Jurkat, Clone E6-1 (cell line): ENCODE results near the gene XRCC3.

ENCODE experiments used
- DNase-seq: peaks from one replicate; pipeline ENCODE4 v3.0.0-alpha.2; 2011; ENCODE audit warnings: low read depth, low spot score
- H3K4me3 ChIP-seq: 2 replicates; pipeline ENCODE4 v1.5.1; 2011; ENCODE audit warnings: mild to moderate bottlenecking, low read length, control low read depth, moderate library complexity

The XRCC3 gene

DNA sequence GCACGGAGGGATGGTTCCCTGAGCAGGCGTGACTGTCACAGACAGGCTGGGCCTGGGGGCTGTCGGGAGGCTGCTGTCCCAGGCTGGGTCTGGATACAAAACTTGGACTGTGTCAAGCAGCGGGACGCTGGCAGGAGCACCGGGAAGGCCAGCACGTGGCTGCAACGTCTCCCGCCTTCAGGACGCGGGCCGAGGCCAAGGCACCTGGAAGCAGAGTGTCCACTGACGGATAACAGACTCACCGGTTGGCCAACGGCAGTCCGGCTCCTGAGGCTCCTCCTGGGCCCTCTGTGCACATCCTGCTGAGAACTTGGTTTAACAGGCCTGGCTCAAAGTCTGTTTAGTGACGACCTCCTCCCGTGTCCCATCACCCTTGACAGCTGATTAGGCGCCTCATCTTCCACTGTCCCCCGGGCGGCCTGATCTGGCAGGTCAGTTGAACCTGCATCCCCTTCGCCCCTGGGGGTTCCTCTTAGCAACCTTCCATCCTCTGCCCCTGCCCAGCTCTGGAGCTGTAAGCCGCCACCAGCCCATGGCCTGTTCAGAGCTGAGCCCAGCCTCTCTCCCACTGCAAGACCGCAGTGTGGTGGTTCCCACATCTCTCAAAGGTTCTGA, 2.5 kb downstream of the XRCC3 start:
- DNase-seq: no peak
- no peak overlapping the region for H3K4me3 ChIP-seq

DNA sequence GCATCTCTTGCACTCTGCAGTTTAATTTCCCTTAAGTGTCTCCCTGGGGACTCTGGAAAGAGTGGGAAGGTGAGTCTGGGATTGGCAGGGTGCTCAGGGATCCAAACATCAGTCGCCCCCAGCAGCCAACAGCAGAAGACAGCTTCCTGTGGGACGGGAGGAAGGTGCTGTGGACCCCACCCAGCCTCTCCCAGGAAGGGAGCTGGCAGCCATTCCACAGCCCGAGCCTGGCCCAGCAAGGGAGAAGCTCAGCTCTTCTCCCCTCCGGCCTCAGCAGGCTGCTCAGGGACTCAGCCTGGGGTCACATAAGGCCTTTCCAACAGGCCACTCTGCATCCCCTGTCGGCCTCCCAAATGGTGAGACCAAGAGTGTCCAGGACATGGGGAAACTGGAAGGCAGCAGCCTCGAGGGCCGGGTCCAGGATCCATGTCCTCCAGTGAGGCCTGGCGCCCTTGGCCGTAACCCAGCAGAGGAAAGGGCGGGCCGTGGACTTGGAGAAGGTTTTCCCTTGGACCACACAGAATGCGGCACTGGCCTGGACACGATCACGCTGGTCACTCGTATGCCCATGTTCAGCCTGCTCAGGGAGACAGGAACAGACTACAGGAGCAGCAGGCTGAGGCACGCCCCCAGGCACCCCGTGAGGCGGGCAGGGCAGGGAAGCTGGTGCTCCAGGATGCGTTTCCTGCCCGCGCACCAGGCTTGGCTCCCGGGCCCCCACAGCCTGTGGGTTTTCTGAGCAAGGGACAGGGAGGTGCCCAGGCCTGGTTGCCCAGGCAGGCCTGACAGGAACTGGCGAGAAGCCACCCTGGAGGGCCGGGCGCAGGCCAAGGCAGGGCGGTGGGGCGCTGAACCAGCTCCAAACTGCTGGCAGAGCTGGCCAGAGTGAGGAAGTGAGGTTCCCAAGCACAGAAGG, 3.5 kb downstream of the XRCC3 start:
- DNase-seq: no peak
- H3K4me3 ChIP-seq: no peak overlapping the region

DNA sequence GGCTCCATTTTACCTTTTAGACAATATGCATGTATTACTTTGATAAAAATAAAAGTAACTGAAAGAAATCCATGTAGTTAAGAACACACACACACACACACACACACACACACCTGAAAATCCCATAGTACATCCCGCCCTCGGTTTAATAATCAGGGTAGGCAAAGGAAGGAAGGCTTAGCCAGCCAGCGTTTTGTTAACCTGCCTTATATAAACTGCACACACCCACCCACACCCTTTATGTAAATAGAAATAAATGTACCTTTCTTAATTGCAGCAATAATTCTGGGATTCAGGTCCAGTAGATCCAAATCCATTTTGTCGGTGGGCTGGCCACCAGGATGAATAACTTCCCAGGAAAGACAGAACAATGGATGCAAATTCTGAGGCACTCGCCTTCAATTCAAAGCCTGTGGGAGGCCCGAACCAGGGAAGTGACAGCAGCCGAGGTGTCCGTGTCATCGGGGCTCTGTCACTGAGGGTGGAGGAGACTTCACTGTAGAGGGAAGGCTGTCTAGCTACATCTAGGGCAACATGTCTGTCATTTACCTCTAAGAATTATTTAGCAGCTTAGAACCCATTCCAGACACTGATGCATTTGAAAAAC, 4.4 kb downstream of the XRCC3 start:
- DNase-seq: no peak
- H3K4me3 ChIP-seq: no peak overlapping the region

DNA sequence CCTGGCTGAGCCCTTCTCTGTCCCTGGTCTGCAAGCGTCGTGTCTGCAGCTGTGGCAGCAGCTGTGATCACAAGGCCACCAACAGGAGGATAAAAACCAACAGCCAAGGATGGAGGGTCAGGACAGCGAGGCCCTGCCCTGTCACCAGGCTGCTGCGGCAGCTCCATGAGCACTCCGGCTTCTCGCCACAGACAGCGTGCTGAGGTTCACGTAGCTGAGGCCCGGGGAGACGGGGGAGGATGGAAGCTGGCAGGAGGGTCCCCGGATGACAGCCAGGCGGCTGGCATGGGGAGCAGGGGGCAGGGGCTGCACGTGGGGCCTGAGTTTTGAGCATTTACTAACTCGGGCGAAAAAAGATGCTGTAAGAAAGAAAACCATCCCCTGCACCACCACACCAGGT, 5.4 kb downstream of the XRCC3 start:
- no peak overlapping the region for H3K4me3 ChIP-seq
- no peak for DNase-seq

DNA sequence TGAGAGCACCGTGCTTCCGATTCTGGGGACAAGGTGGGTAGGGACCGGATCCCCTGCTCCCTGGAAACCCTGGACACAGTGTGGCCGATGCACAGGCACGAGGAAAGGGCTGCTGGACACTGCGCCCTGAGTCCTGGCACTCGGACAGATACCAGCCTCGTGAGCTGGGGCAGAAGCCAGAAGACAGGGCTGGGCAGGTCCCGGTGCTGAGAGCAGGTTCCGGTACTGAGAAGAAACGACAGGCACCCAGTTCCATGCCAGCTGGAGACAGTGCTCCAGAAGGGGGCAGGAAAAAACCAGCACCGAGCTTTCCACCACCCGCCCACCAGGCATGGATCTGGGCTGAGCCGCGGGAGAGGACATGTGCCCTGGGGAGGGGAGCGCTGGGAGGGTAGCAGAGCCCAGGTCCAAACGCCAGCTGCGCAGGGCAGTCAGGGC, 6.5 kb downstream of the XRCC3 start:
- no peak for DNase-seq
- H3K4me3 ChIP-seq: no peak overlapping the region

GRCh38 chr14:103707329-103708263, 7.7 kb downstream of the XRCC3 start:
- H3K4me3 ChIP-seq: no peak overlapping the region
- DNase-seq: no peak

DNA sequence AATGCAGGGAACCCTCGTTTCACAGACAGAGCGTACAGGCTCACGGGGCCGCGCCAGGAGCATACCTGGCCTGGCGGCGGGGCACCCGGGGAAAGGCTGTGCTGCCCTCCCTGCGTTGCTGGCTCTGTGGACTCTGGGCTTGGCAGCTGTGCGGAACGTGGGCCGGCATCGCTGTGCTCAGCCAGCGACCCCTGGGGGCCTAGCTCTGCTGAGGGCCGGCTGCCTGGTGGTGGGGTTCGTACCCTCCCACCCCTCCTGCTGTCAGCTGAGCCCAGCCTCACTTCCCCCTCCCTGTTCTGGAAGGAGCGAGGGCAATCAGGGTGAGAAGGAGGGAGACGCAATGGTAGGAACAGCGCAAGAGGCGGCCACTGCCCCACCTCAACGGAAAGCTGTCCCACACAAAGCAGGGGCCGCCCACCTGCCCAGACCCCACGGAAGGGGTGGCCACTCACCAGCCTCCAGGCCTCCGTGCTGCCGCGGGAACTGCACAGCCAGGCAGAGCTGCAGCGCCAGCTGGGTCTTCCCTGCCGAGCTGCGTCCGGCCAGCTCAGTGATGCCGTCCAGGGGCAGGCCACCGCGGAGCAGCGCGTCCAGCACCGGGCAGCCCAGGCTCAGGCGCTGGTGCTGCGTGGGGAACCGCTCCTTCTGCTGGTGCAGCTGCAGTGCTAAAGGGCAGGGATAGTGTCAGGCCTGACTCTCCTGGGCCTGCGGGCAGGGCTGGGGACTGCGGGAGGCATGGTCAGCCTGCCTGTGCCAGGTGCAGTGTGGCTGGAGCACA, 8.5 kb downstream of the XRCC3 start:
- DNase-seq: no peak
- no peak overlapping the region for H3K4me3 ChIP-seq

DNA sequence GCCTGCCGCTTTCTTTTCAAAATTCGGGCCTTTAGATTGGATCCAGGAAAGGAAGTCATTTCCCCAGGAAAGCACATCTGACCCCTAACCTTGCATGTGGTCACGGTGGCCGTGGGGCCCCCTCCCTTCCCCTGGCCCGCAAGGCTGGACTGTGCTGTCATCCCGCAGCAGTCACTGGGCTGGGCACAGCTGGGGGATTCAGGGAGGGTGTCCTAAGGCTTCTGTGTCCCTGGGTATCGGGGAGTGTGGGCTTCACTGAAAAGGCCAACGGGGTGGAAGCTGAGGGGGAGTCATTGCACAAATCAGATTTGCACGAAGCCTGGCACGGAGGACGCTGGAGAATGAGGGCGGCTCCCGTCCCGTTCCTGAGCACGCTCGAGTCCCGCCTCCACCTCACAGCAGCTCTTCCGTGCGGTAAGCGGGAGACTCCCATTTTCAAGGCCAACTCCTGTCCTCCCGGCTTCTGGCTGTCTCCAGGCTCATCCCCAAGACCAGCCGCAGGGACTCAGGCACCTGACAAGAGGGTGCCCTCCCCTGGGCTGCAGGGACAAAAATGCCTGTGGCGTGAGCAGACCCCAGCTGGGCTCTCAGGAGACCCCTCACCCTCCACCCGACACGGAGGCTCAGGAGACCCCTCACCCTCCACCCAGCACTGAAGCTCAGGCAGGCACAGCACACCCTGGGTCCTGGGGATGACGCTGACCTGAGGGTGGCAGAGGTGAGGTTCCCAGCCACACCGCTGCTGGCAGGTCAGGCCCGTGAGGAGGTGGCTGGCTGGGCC, 9.6 kb downstream of the XRCC3 start:
- DNase-seq: no peak
- H3K4me3 ChIP-seq: no peak overlapping the region

DNA sequence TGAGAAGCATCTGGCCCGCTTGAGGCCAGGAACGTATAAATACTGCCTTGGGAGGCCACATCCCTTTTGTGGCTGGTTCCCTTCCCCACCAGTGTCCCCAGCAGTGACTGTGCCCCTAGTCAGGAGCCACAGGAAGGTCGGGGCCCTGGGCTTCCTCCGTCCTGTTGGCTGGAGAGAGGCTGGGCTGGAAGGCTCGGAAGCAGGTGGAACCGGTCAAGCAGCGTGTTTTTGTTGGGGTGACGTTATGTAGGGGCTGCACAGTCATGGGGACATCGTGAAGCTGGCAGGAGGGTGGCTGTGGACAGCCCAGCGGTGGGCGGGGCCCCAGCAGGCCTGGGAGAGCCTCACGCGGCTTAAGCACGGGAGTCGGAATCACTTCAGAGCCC, 10.1 kb downstream of the XRCC3 start:
- no peak overlapping the region for H3K4me3 ChIP-seq
- DNase-seq: no peak

DNA sequence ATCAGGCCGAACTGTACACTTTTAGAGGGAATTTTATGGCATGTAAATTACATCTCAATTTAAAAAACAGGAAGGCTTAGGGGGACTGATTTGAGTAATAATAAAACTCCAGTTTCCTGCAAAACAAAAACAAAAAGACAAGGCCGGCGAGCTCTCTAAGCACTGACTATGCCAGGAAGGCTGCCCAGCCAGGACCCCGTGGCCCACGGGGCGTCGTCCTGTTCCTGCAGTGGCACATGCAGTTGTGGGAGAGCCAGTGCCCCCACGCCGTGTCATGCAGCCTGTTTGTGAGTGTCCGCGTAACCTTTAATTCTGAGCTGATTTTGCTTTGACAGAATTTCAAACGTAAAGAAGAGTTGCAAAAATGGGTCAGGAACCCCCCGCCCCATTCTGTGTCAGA, 10.5 kb downstream of the XRCC3 start:
- H3K4me3 ChIP-seq: no peak overlapping the region
- no peak for DNase-seq

DNA sequence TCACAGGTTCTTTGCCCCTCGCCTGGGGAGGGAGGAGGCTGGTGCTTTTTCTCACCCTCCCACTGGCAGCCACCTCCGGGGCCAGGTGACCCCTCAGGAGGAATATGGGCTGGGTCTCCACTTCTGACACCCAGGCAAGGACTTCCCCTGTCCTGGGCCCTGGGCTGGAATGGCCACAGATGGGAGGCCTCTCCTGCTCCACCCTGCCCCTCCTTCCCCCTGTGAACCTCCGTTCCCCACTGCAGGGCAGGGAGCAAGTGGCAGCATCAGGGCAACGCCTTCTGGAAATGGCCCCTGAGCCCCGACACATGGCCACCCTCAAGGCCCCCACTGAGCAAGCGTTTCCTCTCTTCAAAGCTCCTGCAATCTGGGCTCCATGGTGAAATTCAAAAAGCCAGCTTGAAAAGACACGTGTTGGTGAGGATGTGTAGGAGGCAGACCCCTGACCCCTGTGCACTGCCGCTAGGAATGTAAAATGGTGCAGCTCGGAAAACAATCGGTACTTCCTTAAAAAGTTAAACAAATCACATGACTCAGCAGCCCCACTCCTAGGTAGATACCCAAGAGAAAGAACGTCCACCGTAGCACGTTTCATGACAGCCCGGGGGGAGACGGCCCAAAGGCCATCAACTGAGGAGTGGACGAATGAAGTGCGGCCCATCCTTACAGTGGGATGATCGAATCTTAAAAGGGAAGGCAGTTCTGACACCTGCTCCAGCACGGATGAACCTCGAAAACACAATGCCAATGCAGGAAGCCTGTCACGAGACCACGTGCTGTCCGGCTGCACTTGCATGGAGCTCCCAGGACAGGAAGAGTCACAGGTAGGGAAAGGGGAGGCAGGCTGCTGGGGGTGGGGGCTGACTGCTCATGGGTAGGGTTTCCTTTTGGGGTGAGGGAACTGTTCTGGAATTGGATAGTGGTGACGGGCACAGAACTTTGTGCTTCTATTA, 11.5 kb downstream of the XRCC3 start:
- H3K4me3 ChIP-seq: no peak overlapping the region
- no peak for DNase-seq

- DNase-seq: no peak
- H3K4me3 ChIP-seq: no peak overlapping the region
Observed at GRCh38 chr14:103702497-103703432, 12.5 kb downstream of the XRCC3 start.

DNA sequence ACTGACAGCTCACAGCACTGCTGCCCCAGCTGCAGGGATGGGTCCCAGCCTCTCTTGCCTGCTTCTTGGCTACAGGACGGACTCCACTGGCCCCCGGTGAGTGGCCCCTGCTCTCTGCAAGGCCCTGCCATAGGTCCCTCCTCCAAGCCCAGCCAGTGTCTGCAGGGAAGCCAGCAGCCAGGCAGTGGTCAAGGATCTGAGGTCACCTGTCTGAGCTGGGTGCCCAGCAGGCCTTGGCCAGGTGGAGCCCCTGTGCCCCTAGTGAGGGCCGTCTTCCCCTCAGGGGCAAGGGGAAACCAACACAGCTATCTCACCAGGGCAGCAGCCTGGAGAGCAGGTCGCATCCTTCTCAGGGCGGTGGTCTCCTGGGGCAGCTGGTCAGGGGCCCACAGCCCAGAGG, 13.2 kb downstream of the XRCC3 start:
- no peak for DNase-seq
- H3K4me3 ChIP-seq: no peak overlapping the region

- no peak for DNase-seq
- no peak overlapping the region for H3K4me3 ChIP-seq
Observed at GRCh38 chr14:103700753-103701490, 14.3 kb downstream of the XRCC3 start.
